ENCODE data around the gene KRTAP9-3. TPM values are rescaled to one million over a fixed set of nuclear protein-coding genes. Genes with fewer than 3 reads are reported as not detected.

The KRTAP9-3 gene
- total and polyA plus RNA-seq, 2 of the 8 experiments (the other 6 are each of a cell fraction or from before 2014, with no cell fraction given) = not detected

- TF ChIP-seq RBBP5 (IDR thresholded peaks at IDR 0.05; ENCODE audit: borderline replicate concordance, low read depth, low read length) (no peak), SP1 (IDR thresholded peaks at IDR 0.05; ENCODE audit: low read depth, low read length) (no peak), MAX (IDR thresholded peaks at IDR 0.05) (no peak), EGR1 (IDR thresholded peaks at IDR 0.05; ENCODE audit: borderline replicate concordance, low read depth, low read length) (no peak)
Measured at GRCh38 chr17:41226051-41226450, 6.2 kb upstream of the KRTAP9-3 start.

More at GRCh38 chr17:41226051-41226450, 6.2 kb upstream of the KRTAP9-3 start:
- no peaks in the 10 kb centered on the region for H3K36me3 ChIP-seq (ENCODE audit: control insufficient read depth in 2 of 4, insufficient read depth in 4 of 4, low read length in 3 of 4)
- H3K14ac ChIP-seq (ENCODE audit: insufficient read length) = no peak overlapping the region
- WGBS, 2 experiments (ENCODE audit: extremely low coverage in 1 of 2, insufficient coverage in 1 of 2, insufficient read length in 1 of 2, insufficient replicate concordance in 2 of 2, low coverage in 1 of 2, low lambda C conversion rate in 2 of 2, missing lambda C conversion rate in 1 of 2) = 97% methylated on average over 6 of the region's 6 CpGs; no CpG with 5 or more reads in 1 of the 2 experiments
- H3K9ac ChIP-seq (replicated peaks in 1 of 4; ENCODE audit: extremely low read depth in 1 of 4, low read depth in 3 of 4, low read length in 3 of 4) = no peak overlapping the region
- no peaks in the 10 kb centered on the region for H3K79me2 ChIP-seq (ENCODE audit: control insufficient read depth in 1 of 2, insufficient read depth in 2 of 2, low read length in 2 of 2)
- no peak overlapping the region for H3K4me2 ChIP-seq (ENCODE audit: insufficient read depth in 1 of 2, low read depth in 2 of 2, low read length in 2 of 2)
- H3K56ac ChIP-seq (replicated peaks; ENCODE audit: insufficient read length, low read depth, low read length) = no peak overlapping the region
- no peaks in the 10 kb centered on the region for H4K20me1 ChIP-seq (replicated peaks in 1 of 2; ENCODE audit: control insufficient read depth in 1 of 2, insufficient read depth in 2 of 2, low read length in 2 of 2)
- no peaks in the 10 kb centered on the region for H3K27me3 ChIP-seq (replicated peaks in 1 of 4; ENCODE audit: control insufficient read depth in 3 of 4, extremely low read depth in 1 of 4, insufficient read depth in 3 of 4, low read length in 3 of 4)
- POLR2A ChIA-PET (ENCODE audit: partially characterized antibody) = no interaction called here
- no peak overlapping the region for H4K91ac ChIP-seq (replicated peaks; ENCODE audit: insufficient read length, low read length)
- H2BK12ac ChIP-seq (ENCODE audit: low read depth, low read length) = no peak overlapping the region
- no peak overlapping the region for H2BK120ac ChIP-seq (replicated peaks; ENCODE audit: low read depth, low read length)
- no peak overlapping the region for H3K23ac ChIP-seq (ENCODE audit: insufficient read length)
- H3K18ac ChIP-seq (ENCODE audit: extremely low read depth, low read length) = no peak overlapping the region
- CTCF ChIA-PET (ENCODE audit: partially characterized antibody) = interaction anchor here (1.1 kb wide), 1 partner anchor 14 kb away, joined by 3 read pairs; no protein-coding TSS in a partner anchor
- no peak overlapping the region for H2BK20ac ChIP-seq (ENCODE audit: low read length)
- H3K23me2 ChIP-seq (ENCODE audit: low read depth, low read length) = no peaks in the 10 kb centered on the region
- H4K8ac ChIP-seq (ENCODE audit: extremely low read depth, insufficient read depth, low read length) = no peak overlapping the region
- no peaks in the 10 kb centered on the region for H3K9me3 ChIP-seq (ENCODE audit: insufficient read depth in 2 of 2, low read depth in 1 of 2, low read length in 1 of 2)
- H2AK5ac ChIP-seq (ENCODE audit: low read depth, low read length) = no peak overlapping the region
- H2BK5ac ChIP-seq (ENCODE audit: low read depth, low read length) = no peak overlapping the region
- H2BK15ac ChIP-seq (ENCODE audit: low read length) = no peak overlapping the region
- H4K5ac ChIP-seq (ENCODE audit: insufficient read length, low read depth, low read length) = no peak overlapping the region
- no peaks in the 10 kb centered on the region for H3K79me1 ChIP-seq (ENCODE audit: low read depth, low read length)
- FAIRE-seq = no peak
- no peak for DNase-seq (ENCODE audit: low read depth in 1 of 2, low spot score in 2 of 2)
- H3K4me3 ChIP-seq (ENCODE audit: extremely low read depth in 1 of 4, insufficient read depth in 2 of 4, low read depth in 3 of 4, low read length in 4 of 4) = no peak overlapping the region
- peak overlapping the region; percentile 33; the same call in 1 of the 2 replicates for H2AFZ ChIP-seq (ENCODE audit: low read length)
- no peaks in the 10 kb centered on the region for H3K4me1 ChIP-seq (replicated peaks in 1 of 4; ENCODE audit: control insufficient read depth in 3 of 4, insufficient read depth in 4 of 4, low read length in 3 of 4)
- H3K27ac ChIP-seq (ENCODE audit: low read depth, low read length) = no peak overlapping the region
- no peak overlapping the region for H3K4ac ChIP-seq (replicated peaks; ENCODE audit: insufficient read length, low read depth, low read length)
